GM04503 (cell line): ENCODE results near the gene TP63.

ENCODE experiments used
- DNase-seq: peaks from one replicate; pipeline ENCODE4 v3.0.0-alpha.2; 2012; ENCODE audit warnings: low read depth

The TP63 gene

GRCh38 chr3:189863031-189863430 lies 231.8 kb downstream of the TP63 start:
- no peak for DNase-seq

- DNase-seq, result no peak
Observed at GRCh38 chr3:189868061-189868460, 236.9 kb downstream of the TP63 start.

GRCh38 chr3:189869165-189869564 lies 238.0 kb downstream of the TP63 start:
- DNase-seq, result no peak

- DNase-seq, result no peak
Observed at GRCh38 chr3:189871418-189871817, 240.2 kb downstream of the TP63 start.

GRCh38 chr3:189883113-189883753 lies 252.0 kb downstream of the TP63 start:
- DNase-seq, result no peak

GRCh38 chr3:189890496-189890895 lies 259.3 kb downstream of the TP63 start:
- DNase-seq, result no peak

GRCh38 chr3:189896533-189896932 lies 265.3 kb downstream of the TP63 start:
- no peak for DNase-seq

GRCh38 chr3:189897406-189897805 lies 266.2 kb downstream of the TP63 start:
- no peak for DNase-seq

- no peak for DNase-seq
Observed at GRCh38 chr3:189898559-189899153, 267.5 kb downstream of the TP63 start.

- no peak for DNase-seq
Observed at GRCh38 chr3:189899186-189899585, 268.0 kb downstream of the TP63 start.

- DNase-seq, result no peak
Observed at GRCh38 chr3:189900578-189900977, 269.4 kb downstream of the TP63 start.

- no peak for DNase-seq
Observed at GRCh38 chr3:189901481-189901880, 270.3 kb downstream of the TP63 start.

- DNase-seq, result peak; percentile 17
Observed at GRCh38 chr3:189902230-189903186, 271.3 kb downstream of the TP63 start.

GRCh38 chr3:189903562-189904250 lies 272.5 kb downstream of the TP63 start:
- DNase-seq, result no peak

- no peak for DNase-seq
Observed at GRCh38 chr3:189907803-189908202, 276.6 kb downstream of the TP63 start.

GRCh38 chr3:189908646-189909045 lies 277.5 kb downstream of the TP63 start:
- no peak for DNase-seq

- no peak for DNase-seq
Observed at GRCh38 chr3:189909139-189909538, 277.9 kb downstream of the TP63 start.

GRCh38 chr3:189909573-189909972 lies 278.4 kb downstream of the TP63 start:
- no peak for DNase-seq

GRCh38 chr3:189911001-189911400 lies 279.8 kb downstream of the TP63 start:
- DNase-seq, result no peak

GRCh38 chr3:189914799-189915198 lies 283.6 kb downstream of the TP63 start:
- DNase-seq, result peak; percentile 79

- no peak for DNase-seq
Observed at GRCh38 chr3:189921770-189922169, 290.6 kb downstream of the TP63 start.
